ENCODE data around the gene OR51A2. TPM values are rescaled to one million over a fixed set of nuclear protein-coding genes. Genes with fewer than 3 reads are reported as not detected.
A peak's percentile ranks its signal among the peaks of the same experiment; 100 is the strongest.
"Not testable (repeated sequence)": the region's sequence is repeated elsewhere in the genome, so short reads cannot be mapped to it uniquely, and the experiment has no call there.

Gene OR51A2
- total RNA-seq (2016; rRNA removed; fragmentation: Illumina TruSeq; extraction: Trizol) (not detected in 2 replicates), polyA plus RNA-seq (2011; rRNA removed) (not detected in 2 replicates), polyA minus RNA-seq (2011; rRNA and poly(A)+ RNA removed; ENCODE audit: low replicate concordance) (not detected in 2 replicates), Bru-seq, nascent RNA (not detected), BruChase-seq, experiment 1, labeled RNA remaining after a 6-hour chase (not detected), BruChase-seq, experiment 2, labeled RNA remaining after a 2-hour chase (not detected)
- not detected in 2 replicates for total RNA-seq (2016; cell fraction: cytosol; rRNA removed; fragmentation: Illumina TruSeq; extraction: Trizol; ENCODE audit: low read depth)
- total RNA-seq (2016; cell fraction: insoluble cytoplasmic fraction; rRNA removed; fragmentation: Illumina TruSeq; extraction: Trizol), result not detected in 2 replicates
- total RNA-seq (2016; cell fraction: membrane; rRNA removed; fragmentation: Illumina TruSeq; extraction: Trizol), result not detected in 2 replicates
- not detected in 2 replicates for total RNA-seq (2016; cell fraction: nucleus; rRNA removed; fragmentation: Illumina TruSeq; extraction: Trizol)
- not detected in 2 replicates for polyA plus RNA-seq (2011; cell fraction: cytosol; rRNA removed)
- not detected in 2 replicates for polyA plus RNA-seq (2011; cell fraction: nucleus; rRNA removed)
- not detected in 2 replicates for polyA plus RNA-seq (2012)
- polyA plus RNA-seq (2016; cell fraction: cytosol; fragmentation: Illumina TruSeq; extraction: Trizol; ENCODE audit: low read depth), result not detected in 2 replicates
- polyA plus RNA-seq (2016; cell fraction: insoluble cytoplasmic fraction; fragmentation: Illumina TruSeq; extraction: Trizol; ENCODE audit: low read depth), result not detected in 2 replicates
- polyA plus RNA-seq (2016; cell fraction: membrane; fragmentation: Illumina TruSeq; extraction: Trizol; ENCODE audit: low read depth), result not detected in 2 replicates
- polyA plus RNA-seq (2016; cell fraction: nucleus; fragmentation: Illumina TruSeq; extraction: Trizol; ENCODE audit: insufficient read depth, low read depth), result not detected in 2 replicates
- not detected in 2 replicates for polyA minus RNA-seq (2011; cell fraction: cytosol; rRNA and poly(A)+ RNA removed)
- not detected in 2 replicates for polyA minus RNA-seq (2011; cell fraction: nucleus; rRNA and poly(A)+ RNA removed)
- long read RNA-seq, experiment 1, result 0 reads
- long read RNA-seq, experiment 2, result 0 reads

GRCh38 chr11:4955613-4956012, at the start of gene OR51A2:
Gene OR51A2, minus strand, starts transcription at chr11:4955713. Its CDS starts 0 bp downstream, at chr11:4955713.
- in situ Hi-C loops (cut with HindIII; ENCODE audit: extremely low pct_ligation_motif_present, low pct_unique_long_range_greater_than_20kb); H3K9me3 ChIP-seq (ENCODE audit: low read length); DNase-seq (ENCODE audit: low spot score); H3K27me3 ChIP-seq (ENCODE audit: control insufficient read depth in 1 of 2, insufficient read depth in 2 of 2, low read length in 2 of 2); FAIRE-seq; ATAC-seq; H2AFZ ChIP-seq (ENCODE audit: low read length); intact Hi-C loops (cut with micrococcal nuclease; ENCODE audit: unreplicated experiment); H3K36me3 ChIP-seq (replicated peaks in 1 of 2; ENCODE audit: control insufficient read depth in 1 of 2, insufficient read depth in 2 of 2, low read length in 2 of 2); H3K9ac ChIP-seq (ENCODE audit: insufficient read depth, low read depth, low read length); H3K27ac ChIP-seq (ENCODE audit: extremely low read length, insufficient read depth, low read length); H4K20me1 ChIP-seq (ENCODE audit: insufficient read depth, low read length); POLR2A ChIA-PET; H3K4me2 ChIP-seq (ENCODE audit: low read depth, low read length); BruUV-seq (replicated peaks); H3K79me2 ChIP-seq (ENCODE audit: insufficient read depth, low read length); H3K4me3 ChIP-seq (replicated peaks in 1 of 3; ENCODE audit: insufficient read depth in 1 of 3, low read depth in 2 of 3, low read length in 3 of 3); CTCF ChIA-PET (ENCODE audit: low intra/inter-chr PET ratio, low total read pairs); H3K4me1 ChIP-seq (ENCODE audit: insufficient read depth, low read length): not testable (repeated sequence)
- WGBS (ENCODE audit: low lambda C conversion rate), result 3% methylated on average over 2 of the region's 2 CpGs

DNA sequence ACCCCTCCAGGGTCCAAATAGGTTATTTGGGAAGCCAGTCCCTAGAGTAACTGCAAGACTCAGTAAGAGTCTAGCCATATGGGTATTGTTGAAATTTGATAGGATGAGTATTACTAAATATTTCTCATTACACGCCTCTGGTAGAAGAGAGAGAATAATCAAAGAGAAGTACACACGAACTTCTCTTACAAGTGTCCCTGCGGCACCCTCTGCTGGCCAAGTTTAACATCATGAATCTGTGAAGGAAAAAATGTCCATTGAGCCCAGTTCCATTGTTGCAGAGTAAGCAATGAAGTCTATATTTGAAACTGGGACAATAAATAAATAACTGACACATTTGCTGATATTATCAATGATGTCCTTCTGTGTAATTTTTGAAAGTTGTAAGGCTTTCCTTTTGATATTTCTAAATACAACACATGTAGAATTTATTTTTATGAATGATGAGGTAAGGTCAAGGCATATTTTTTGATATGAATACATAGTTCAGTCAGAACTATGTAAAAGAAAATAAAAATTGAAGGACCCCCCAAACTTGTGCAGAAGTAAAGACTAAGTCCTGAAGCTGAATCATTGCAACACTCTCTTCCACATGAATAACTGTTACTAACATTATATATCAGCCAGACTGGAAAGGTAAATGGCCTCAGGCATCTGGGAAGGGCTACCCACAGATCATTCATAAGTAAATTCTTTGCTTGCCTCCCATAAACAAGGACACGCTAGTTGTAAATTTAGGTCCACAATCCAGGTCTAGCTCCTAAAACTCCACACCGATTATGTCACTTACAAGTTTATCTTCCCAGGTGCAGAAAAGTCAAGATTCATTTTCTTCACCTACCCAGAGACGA, 49.1 kb upstream of the OR51A2 start:
- Histone ChIP-seq H3K79me2 (ENCODE audit: insufficient read depth, low read length) (no peaks in the 10 kb centered on the region), H3K9me3 (ENCODE audit: low read length) (no peaks in the 10 kb centered on the region), H3K36me3 (replicated peaks in 1 of 2; ENCODE audit: control insufficient read depth in 1 of 2, insufficient read depth in 2 of 2, low read length in 2 of 2) (no peaks in the 10 kb centered on the region), H3K9ac (ENCODE audit: insufficient read depth, low read depth, low read length) (no peak overlapping the region), H3K4me1 (ENCODE audit: insufficient read depth, low read length) (no peaks in the 10 kb centered on the region), H4K20me1 (ENCODE audit: insufficient read depth, low read length) (no peaks in the 10 kb centered on the region), H3K27ac (ENCODE audit: extremely low read length, insufficient read depth, low read length) (no peak overlapping the region), H3K27me3 (ENCODE audit: control insufficient read depth in 1 of 2, insufficient read depth in 2 of 2, low read length in 2 of 2) (no peaks in the 10 kb centered on the region), H2AFZ (ENCODE audit: low read length) (no peak overlapping the region), H3K4me3 (replicated peaks in 1 of 3; ENCODE audit: insufficient read depth in 1 of 3, low read depth in 2 of 3, low read length in 3 of 3) (no peak overlapping the region), H3K4me2 (ENCODE audit: low read depth, low read length) (no peak overlapping the region)
- no peak for ATAC-seq
- CTCF ChIA-PET (ENCODE audit: low intra/inter-chr PET ratio, low total read pairs), result interaction anchor here (1.7 to 1.8 kb wide), 2 partner anchors 368 to 378 kb away, joined by 8 to 13 read pairs; partner anchors contain the start of gene OR51D1
- no TSS peak for BruUV-seq (replicated peaks)
- peak; percentile 36 for DNase-seq (ENCODE audit: low spot score)
- in situ Hi-C loops (cut with HindIII; ENCODE audit: extremely low pct_ligation_motif_present, low pct_unique_long_range_greater_than_20kb), result loop anchor here (5.0 to 10.0 kb wide), 2 partner anchors 367 to 820 kb away; partner anchors contain the start of gene OR51D1
- 3% methylated on average over 6 of the region's 6 CpGs for WGBS (ENCODE audit: low lambda C conversion rate)
- intact Hi-C loops (cut with micrococcal nuclease; ENCODE audit: unreplicated experiment), result loop anchor here (1.0 to 2.0 kb wide), 2 partner anchors 367 to 818 kb away; partner anchors contain the start of gene OR51D1
- TF ChIP-seq SMC3 (IDR thresholded peaks at IDR 0.05; ENCODE audit: low read length) (peak; percentile 50), HNRNPLL (IDR thresholded peaks at IDR 0.05; ENCODE audit: low read depth, low read length, poor library complexity, severe bottlenecking) (no peak), IKZF1 (IDR thresholded peaks at IDR 0.05) (no peak), STAG1 (CRISPR knock-in tag; IDR thresholded peaks at IDR 0.05) (peak; percentile 69), REPIN1 (CRISPR knock-in tag; IDR thresholded peaks at IDR 0.05; ENCODE audit: borderline replicate concordance, low read depth) (no peak)
- TF ChIP-seq, protein P1, sequence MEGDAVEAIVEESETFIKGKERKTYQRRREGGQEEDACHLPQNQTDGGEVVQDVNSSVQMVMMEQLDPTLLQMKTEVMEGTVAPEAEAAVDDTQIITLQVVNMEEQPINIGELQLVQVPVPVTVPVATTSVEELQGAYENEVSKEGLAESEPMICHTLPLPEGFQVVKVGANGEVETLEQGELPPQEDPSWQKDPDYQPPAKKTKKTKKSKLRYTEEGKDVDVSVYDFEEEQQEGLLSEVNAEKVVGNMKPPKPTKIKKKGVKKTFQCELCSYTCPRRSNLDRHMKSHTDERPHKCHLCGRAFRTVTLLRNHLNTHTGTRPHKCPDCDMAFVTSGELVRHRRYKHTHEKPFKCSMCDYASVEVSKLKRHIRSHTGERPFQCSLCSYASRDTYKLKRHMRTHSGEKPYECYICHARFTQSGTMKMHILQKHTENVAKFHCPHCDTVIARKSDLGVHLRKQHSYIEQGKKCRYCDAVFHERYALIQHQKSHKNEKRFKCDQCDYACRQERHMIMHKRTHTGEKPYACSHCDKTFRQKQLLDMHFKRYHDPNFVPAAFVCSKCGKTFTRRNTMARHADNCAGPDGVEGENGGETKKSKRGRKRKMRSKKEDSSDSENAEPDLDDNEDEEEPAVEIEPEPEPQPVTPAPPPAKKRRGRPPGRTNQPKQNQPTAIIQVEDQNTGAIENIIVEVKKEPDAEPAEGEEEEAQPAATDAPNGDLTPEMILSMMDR (CRISPR knock-in tag; IDR thresholded peaks at IDR 0.05), result peak; percentile 65
- FAIRE-seq, result no peak
- POLR2A ChIA-PET, result no interaction called here

Measured in HepG2 (cell line).